ENCODE measurements around the gene HS3ST4. TPM values are rescaled to one million over a fixed set of nuclear protein-coding genes. Genes with fewer than 3 reads are reported as not detected.

The HS3ST4 gene
- total and polyA plus RNA-seq, 2 of the 4 experiments (the other 2 are of a cell fraction) = not detected

DNA sequence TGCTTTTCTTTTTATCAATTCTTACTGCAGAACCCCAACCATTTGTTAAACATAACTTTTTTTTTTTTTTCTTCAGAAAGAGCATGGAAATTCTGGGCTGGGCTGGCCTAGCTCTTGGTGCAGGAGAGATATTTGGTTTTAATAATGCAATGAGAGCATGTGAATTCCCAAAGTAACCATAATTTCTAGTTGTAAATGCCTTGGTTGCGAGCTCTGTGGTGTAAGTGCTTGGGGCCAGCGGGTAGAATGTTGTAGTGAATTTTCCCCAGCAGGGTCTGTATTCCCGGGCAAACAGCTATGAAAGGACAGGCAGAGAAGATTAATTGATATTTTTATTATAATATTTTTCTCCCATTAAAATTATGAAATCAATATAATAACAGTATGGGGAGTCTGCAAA, 465.6 kb downstream of the HS3ST4 start:
- Histone ChIP-seq H3K18ac (ENCODE audit: low read depth, low read length) (no peak overlapping the region), H3K9me3 (ENCODE audit: control insufficient read depth, insufficient read depth, low read length) (peaks cover 15% of the 10 kb centered on the region; the same call in 1 of the 2 replicates), H2BK15ac (ENCODE audit: low read depth, low read length) (no peak overlapping the region), H3K9ac (ENCODE audit: low read depth, low read length) (no peak overlapping the region), H3K56ac (ENCODE audit: extremely low read depth, insufficient read depth, low read length) (no peak overlapping the region), H4K20me1 (ENCODE audit: insufficient read depth, low read length) (no peaks in the 10 kb centered on the region), H3K4me2 (ENCODE audit: low read depth, low read length) (no peak overlapping the region), H3K27me3 (ENCODE audit: control insufficient read depth, insufficient read depth, low read length) (no peaks in the 10 kb centered on the region), H3K36me3 (ENCODE audit: control insufficient read depth, insufficient read depth, low read length) (no peaks in the 10 kb centered on the region), H3K4me1 (ENCODE audit: control insufficient read depth, insufficient read depth, low read length) (no peaks in the 10 kb centered on the region), H2AK5ac (ENCODE audit: low read depth, low read length) (no peak overlapping the region), H2AK9ac (replicated peaks; ENCODE audit: low read depth, low read length, poor library complexity) (no peak overlapping the region), H3K4ac (ENCODE audit: low read depth, low read length) (no peak overlapping the region), H3K14ac (replicated peaks; ENCODE audit: low read depth, low read length) (no peak overlapping the region), H3K4me3 (ENCODE audit: insufficient read depth, low read depth, low read length) (no peak overlapping the region), H2BK120ac (ENCODE audit: low read depth, low read length) (no peak overlapping the region), H2BK5ac (ENCODE audit: low read depth, low read length, poor library complexity, severe bottlenecking) (no peak overlapping the region), H3K79me1 (ENCODE audit: low read depth in 1 of 2, low read length in 2 of 2) (no peaks in the 10 kb centered on the region), H3K9me1 (ENCODE audit: insufficient read depth, low read length) (no peaks in the 10 kb centered on the region), H4K8ac (ENCODE audit: low read depth in 2 of 2, low read length in 2 of 2) (no peak overlapping the region), H2AFZ (replicated peaks; ENCODE audit: low read length, poor library complexity) (no peak overlapping the region), H3K23ac (ENCODE audit: low read depth, low read length) (no peak overlapping the region), H4K91ac (ENCODE audit: insufficient read depth, low read depth, low read length) (no peak overlapping the region), H4K5ac (ENCODE audit: low read depth, low read length) (no peak overlapping the region), H3K27ac (ENCODE audit: insufficient read depth, low read length) (no peak overlapping the region), H2BK20ac (ENCODE audit: low read depth, low read length) (no peak overlapping the region)
- no CpG with 5 or more reads among the region's 3 CpGs for WGBS, 2 experiments (ENCODE audit: extremely low coverage in 2 of 2, insufficient read length in 1 of 2)
- BruUV-seq (replicated peaks) = no TSS peak
- in situ Hi-C loops (cut with MboI; ENCODE audit: low sequenced_read_pairs) (no loop called here), dilution Hi-C loops (cut with HindIII; ENCODE audit: low sequenced_read_pairs, unreplicated experiment) (no loop called here), intact Hi-C loops (cut with micrococcal nuclease) (no loop called here)
- DNase-seq = no peak
- ChIA-PET POLR2A (ENCODE audit: unreplicated experiment) (no interaction called here), CTCF (no interaction called here)
- ATAC-seq (ENCODE audit: low read depth) = no peak
- TF ChIP-seq RAD21 (IDR thresholded peaks at IDR 0.05; ENCODE audit: low read length) = no peak
- TF ChIP-seq, protein P1, sequence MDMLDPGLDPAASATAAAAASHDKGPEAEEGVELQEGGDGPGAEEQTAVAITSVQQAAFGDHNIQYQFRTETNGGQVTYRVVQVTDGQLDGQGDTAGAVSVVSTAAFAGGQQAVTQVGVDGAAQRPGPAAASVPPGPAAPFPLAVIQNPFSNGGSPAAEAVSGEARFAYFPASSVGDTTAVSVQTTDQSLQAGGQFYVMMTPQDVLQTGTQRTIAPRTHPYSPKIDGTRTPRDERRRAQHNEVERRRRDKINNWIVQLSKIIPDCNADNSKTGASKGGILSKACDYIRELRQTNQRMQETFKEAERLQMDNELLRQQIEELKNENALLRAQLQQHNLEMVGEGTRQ (IDR thresholded peaks at IDR 0.05; ENCODE audit: low read depth, low read length) = no peak
- TF ChIP-seq NFE2L2 (IDR thresholded peaks at IDR 0.05; ENCODE audit: low read depth, low read length) = no peak
- TF ChIP-seq, protein P2, sequence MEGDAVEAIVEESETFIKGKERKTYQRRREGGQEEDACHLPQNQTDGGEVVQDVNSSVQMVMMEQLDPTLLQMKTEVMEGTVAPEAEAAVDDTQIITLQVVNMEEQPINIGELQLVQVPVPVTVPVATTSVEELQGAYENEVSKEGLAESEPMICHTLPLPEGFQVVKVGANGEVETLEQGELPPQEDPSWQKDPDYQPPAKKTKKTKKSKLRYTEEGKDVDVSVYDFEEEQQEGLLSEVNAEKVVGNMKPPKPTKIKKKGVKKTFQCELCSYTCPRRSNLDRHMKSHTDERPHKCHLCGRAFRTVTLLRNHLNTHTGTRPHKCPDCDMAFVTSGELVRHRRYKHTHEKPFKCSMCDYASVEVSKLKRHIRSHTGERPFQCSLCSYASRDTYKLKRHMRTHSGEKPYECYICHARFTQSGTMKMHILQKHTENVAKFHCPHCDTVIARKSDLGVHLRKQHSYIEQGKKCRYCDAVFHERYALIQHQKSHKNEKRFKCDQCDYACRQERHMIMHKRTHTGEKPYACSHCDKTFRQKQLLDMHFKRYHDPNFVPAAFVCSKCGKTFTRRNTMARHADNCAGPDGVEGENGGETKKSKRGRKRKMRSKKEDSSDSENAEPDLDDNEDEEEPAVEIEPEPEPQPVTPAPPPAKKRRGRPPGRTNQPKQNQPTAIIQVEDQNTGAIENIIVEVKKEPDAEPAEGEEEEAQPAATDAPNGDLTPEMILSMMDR (conservative IDR thresholded peaks at IDR 0.05; ENCODE audit: low read depth, low read length) = no peak

Data from IMR-90 (cell line).